CD4-positive, alpha-beta memory T cell (primary cell): ENCODE data around the gene OTX2. TPM values are rescaled to one million over a fixed set of nuclear protein-coding genes. Genes with fewer than 3 reads are reported as not detected.

Source experiments
- polyA plus RNA-seq, 2 donors: library from polyadenylated mRNA; unstranded; fragments of 300-500 nt; fragmentation: Illumina TruSeq; gene quantifications; one replicate each; pipeline ENCODE4 v1.2.3, GENCODE V29; 2021
- total RNA-seq, 2 experiments: library from RNA; stranded (reverse); gene quantifications; one replicate each; pipeline ENCODE4 v1.2.3, GENCODE V29; 2021

OTX2 gene
- total and polyA plus RNA-seq, 4 experiments from 2014 or later = not detected

Other genes starting within 250 kb of the OTX2 start
- 10 to 100 TPM; 33.6 to 37.0 TPM for gene TMEM260, start 230.7 kb downstream of the OTX2 start, total RNA-seq
- gene TMEM260, start 230.7 kb downstream of the OTX2 start, polyA plus RNA-seq = 10 to 100 TPM; 10.8 to 14.8 TPM